SK-N-MC (cell line): ENCODE results near the gene PTPRO.

Experiments
- EZH2 ChIP-seq: fragments of 200-600 bp; sonication (generic); IDR thresholded peaks from one replicate; pipeline ENCODE4 v1.6.1; 2017; ENCODE audit warnings: antibody characterized with exemption
- POLR2AphosphoS5 ChIP-seq: IDR thresholded peaks from 2 replicates; pipeline ENCODE4 v1.6.1; 2012; ENCODE audit warnings: mild to moderate bottlenecking, low read depth, low read length, borderline replicate concordance

DNA sequence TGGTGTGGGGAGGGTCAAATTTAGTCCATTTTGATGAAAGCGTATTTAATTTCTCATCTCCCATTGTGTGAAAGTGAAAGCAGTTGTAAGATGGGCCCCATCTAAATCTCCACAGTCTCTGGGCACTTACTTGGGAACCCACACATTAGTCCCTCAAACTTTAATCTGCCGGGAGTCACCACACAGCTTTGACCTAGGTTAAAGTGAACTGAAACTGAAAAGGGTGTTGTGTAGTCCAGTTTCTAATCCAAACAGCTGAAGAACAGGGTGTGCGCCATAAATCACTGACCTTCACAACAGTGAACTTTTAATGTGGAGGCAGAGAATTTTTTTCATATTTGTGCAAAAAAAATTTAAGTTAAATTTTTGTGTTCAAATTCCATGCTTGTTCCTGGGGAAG lies 48.4 kb upstream of the PTPRO start:
- TF ChIP-seq EZH2, result no peak
- TF ChIP-seq POLR2AphosphoS5, result no peak
